Measurements from ENCODE around the gene BACH1. TPM values are rescaled to one million over a fixed set of nuclear protein-coding genes. Genes with fewer than 3 reads are reported as not detected.

Gene BACH1
- total RNA-seq, 2 experiments from 2014 or later: 18.6 to 38.4 TPM

- no peak overlapping the region for H3K4me3 ChIP-seq (ENCODE audit: low read depth, low read length, poor library complexity, severe bottlenecking)
- H3K79me2 ChIP-seq (ENCODE audit: insufficient read depth, low read depth, low read length): no peaks in the 10 kb centered on the region
- H3K4me1 ChIP-seq (ENCODE audit: insufficient read depth, low read length, poor library complexity, severe bottlenecking): no peaks in the 10 kb centered on the region
- H4K20me1 ChIP-seq (ENCODE audit: insufficient read depth, low read length): no peaks in the 10 kb centered on the region
- no peak overlapping the region for H3K4me2 ChIP-seq (ENCODE audit: low read length)
- ChIA-PET POLR2A (no interaction called here), CTCF (ENCODE audit: unreplicated experiment) (no interaction called here)
- intact Hi-C loops (cut with micrococcal nuclease; ENCODE audit: unreplicated experiment): no loop called here
- no peak overlapping the region for H3K27ac ChIP-seq (ENCODE audit: low read depth, low read length, poor library complexity, severe bottlenecking)
- no peaks in the 10 kb centered on the region for H3K9me3 ChIP-seq (ENCODE audit: low read length)
- H3K9me2 ChIP-seq (ENCODE audit: insufficient read depth, low read length): no peaks in the 10 kb centered on the region
- no TSS peak for BruUV-seq (replicated peaks)
- peaks cover 23% of the 10 kb centered on the region for H3K36me3 ChIP-seq (ENCODE audit: insufficient read depth, low read length)
- TF ChIP-seq CTCF (conservative IDR thresholded peaks at IDR 0.05; ENCODE audit: low read length): no peak
- no peak for TF ChIP-seq EZH2phosphoT487 (IDR thresholded peaks at IDR 0.05; ENCODE audit: borderline replicate concordance, low read depth, low read length)
- DNase-seq (ENCODE audit: low spot score): no peak
- no peak overlapping the region for H2AFZ ChIP-seq (ENCODE audit: low read length)
Observed at GRCh38 chr21:29326914-29327554, 28.3 kb downstream of the BACH1 start.

- CTCF ChIA-PET (ENCODE audit: unreplicated experiment): no interaction called here
Observed at GRCh38 chr21:29329406-29329805, 30.7 kb downstream of the BACH1 start.

More at GRCh38 chr21:29329406-29329805, 30.7 kb downstream of the BACH1 start:
- POLR2A ChIA-PET: interaction anchor here (1.2 kb wide), 1 partner anchor 15 kb away, joined by 3 read pairs; no protein-coding TSS in a partner anchor
- no TSS peak for BruUV-seq (replicated peaks)
- DNase-seq (ENCODE audit: low spot score): no peak
- Histone ChIP-seq H3K27ac (ENCODE audit: low read depth, low read length, poor library complexity, severe bottlenecking) (no peak overlapping the region), H4K20me1 (ENCODE audit: insufficient read depth, low read length) (no peaks in the 10 kb centered on the region), H3K9me3 (ENCODE audit: low read length) (no peaks in the 10 kb centered on the region), H3K4me3 (ENCODE audit: low read depth, low read length, poor library complexity, severe bottlenecking) (no peak overlapping the region), H2AFZ (ENCODE audit: low read length) (no peak overlapping the region), H3K4me1 (ENCODE audit: insufficient read depth, low read length, poor library complexity, severe bottlenecking) (no peaks in the 10 kb centered on the region), H3K4me2 (ENCODE audit: low read length) (no peak overlapping the region), H3K36me3 (ENCODE audit: insufficient read depth, low read length) (peaks cover 22% of the 10 kb centered on the region), H3K79me2 (ENCODE audit: insufficient read depth, low read depth, low read length) (no peaks in the 10 kb centered on the region), H3K9me2 (ENCODE audit: insufficient read depth, low read length) (no peaks in the 10 kb centered on the region)
- intact Hi-C loops (cut with micrococcal nuclease; ENCODE audit: unreplicated experiment): no loop called here
- no peak for TF ChIP-seq CTCF (conservative IDR thresholded peaks at IDR 0.05; ENCODE audit: low read length)
- TF ChIP-seq EZH2phosphoT487 (IDR thresholded peaks at IDR 0.05; ENCODE audit: borderline replicate concordance, low read depth, low read length): no peak

All from OCI-LY7 (cell line).